Head of caudate nucleus (tissue), 42 donors: ENCODE data around the gene ZFAND6.
A peak's percentile ranks its signal among the peaks of the same experiment; 100 is the strongest.
"Not testable (repeated sequence)": the region's sequence is repeated elsewhere in the genome, so short reads cannot be mapped to it uniquely, and the experiment has no call there.

Source experiments
- DNase-seq, 42 donors: peaks; one replicate each; pipeline versions ENCODE4 v3.0.0 to v3.0.0-alpha.2; 2020 to 2021; ENCODE audit warnings: mixed read lengths in 7 of 42
- intact Hi-C: fragments of 100-400 bp; cut with DNase I; formaldehyde crosslinking; loops from one replicate; pipeline ENCODE4 v1.15.0; 2022

ZFAND6 gene

DNA sequence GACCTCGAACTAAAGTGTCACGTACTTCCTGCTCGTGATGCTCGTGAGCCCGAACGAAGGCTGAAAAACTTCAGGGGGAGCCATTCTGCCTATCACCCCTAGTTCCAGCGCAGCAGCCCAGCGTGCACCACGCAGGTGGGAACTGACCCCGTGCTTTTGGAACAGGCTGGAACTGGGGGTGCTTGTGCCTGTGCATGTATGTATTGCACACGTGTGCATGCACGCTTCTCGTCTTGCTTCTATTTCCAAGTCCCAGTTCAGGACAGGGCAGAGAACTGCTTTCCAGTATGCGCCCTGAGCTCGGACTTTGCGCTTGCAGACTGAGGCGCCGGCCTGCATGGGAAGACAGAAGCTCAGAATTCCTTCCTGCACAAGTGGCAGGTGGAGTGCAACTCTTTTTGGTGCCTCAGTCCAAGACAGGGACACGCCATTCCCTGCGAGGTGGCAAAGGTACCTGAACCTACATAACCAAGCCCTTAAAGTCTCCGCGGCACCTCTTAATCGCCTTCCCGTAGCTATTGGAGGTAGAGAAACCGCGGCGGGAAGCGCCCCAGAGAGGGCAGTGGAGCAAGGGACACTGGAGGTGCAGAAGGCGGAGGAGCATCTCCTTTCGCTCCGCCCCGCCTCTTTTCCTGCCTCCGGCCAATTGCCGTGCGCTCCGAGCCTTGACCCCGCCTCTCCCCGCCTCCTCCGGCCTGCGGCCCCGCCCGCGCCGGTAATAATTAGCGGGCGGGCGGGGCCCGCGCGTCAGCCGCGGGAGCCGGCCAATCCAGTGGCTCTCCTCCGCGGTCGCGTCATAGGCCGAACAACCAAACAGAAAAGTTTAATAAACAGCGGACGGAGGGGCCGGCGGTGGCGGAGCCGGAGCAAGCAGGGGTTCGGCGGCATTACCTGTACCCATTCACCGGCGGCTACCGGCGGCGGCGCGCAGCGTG, at the start of gene ZFAND6:
ZFAND6 (plus strand) TSS at position 826 of the 935 bp plus-strand sequence. CDS start 60,669 bp downstream, outside the sequence.
- intact Hi-C loops: no loop called here
- DNase-seq: peak; percentile 90 to 98 (median 97)

- intact Hi-C loops: no loop called here
- DNase-seq: no peak
Observed at GRCh38 chr15:80010131-80010673, 49.3 kb upstream of the ZFAND6 start.

DNA sequence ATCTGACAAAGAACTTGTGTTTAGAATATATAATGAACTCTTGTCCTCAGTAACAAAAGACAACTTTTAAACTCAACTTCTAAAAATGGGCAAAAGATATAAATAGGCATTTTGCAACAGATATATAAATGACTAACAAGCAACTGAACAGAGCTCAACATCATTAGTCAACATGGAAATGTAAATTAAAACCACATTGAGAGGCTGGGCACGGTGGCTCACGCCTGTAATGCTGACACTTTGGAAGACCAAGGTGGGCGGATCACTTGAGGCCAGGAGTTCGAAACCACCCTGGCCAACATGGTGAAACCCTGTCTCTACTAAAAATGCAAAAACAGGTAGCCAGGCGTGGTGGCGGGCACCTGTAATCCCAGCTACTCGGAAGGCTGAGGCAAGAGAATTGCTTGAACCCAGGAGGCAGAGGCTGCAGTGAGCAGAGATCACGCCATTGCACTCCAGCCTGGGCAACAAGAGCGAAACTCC, 48.4 kb upstream of the ZFAND6 start:
- peak in 1 of 42 donors; percentile 31 for DNase-seq
- intact Hi-C loops: not testable (repeated sequence)

GRCh38 chr15:80011596-80011995, 47.9 kb upstream of the ZFAND6 start:
- intact Hi-C loops: no loop called here
- no peak for DNase-seq

- DNase-seq: no peak
- intact Hi-C loops: no loop called here
Observed at GRCh38 chr15:80012060-80012726, 47.3 kb upstream of the ZFAND6 start.

DNA sequence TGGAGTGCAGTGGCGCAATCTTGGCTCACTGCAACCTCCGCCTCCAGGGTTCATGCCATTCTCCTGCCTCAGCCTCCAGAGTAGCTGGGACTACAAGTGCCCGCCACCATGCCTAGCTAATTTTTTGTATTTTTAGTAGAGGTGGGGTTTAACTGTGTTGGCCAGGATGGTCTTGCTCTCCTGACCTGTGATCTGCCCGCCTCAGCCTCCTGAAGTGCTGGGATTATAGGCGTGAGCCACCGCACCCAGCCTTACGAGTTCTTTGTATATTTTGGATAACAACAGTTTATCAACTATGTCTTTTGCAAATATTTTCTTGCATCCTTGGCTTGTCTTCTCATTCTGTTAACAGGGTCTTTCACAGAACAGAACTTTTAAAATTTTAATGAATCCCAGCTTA, 45.3 kb upstream of the ZFAND6 start:
- DNase-seq: peak in 1 of 42 donors; percentile 12
- intact Hi-C loops: not testable (repeated sequence)

GRCh38 chr15:80015156-80015555, 44.3 kb upstream of the ZFAND6 start:
- intact Hi-C loops: loop anchor here (5.0 kb wide), 1 partner anchor 87 kb away; no protein-coding TSS in a partner anchor
- DNase-seq: peak in 1 of 42 donors; percentile 25

- intact Hi-C loops: loop anchor here (5.0 kb wide), 1 partner anchor 86 kb away; no protein-coding TSS in a partner anchor
Observed at GRCh38 chr15:80016506-80016905, 43.0 kb upstream of the ZFAND6 start.

GRCh38 chr15:80017139-80017538, 42.3 kb upstream of the ZFAND6 start:
- intact Hi-C loops: loop anchor here (5.0 kb wide), 1 partner anchor 85 kb away; no protein-coding TSS in a partner anchor
- not testable (repeated sequence) for DNase-seq

More at GRCh38 chr15:80016506-80016905, 43.0 kb upstream of the ZFAND6 start:
- not testable (repeated sequence) for DNase-seq

DNA sequence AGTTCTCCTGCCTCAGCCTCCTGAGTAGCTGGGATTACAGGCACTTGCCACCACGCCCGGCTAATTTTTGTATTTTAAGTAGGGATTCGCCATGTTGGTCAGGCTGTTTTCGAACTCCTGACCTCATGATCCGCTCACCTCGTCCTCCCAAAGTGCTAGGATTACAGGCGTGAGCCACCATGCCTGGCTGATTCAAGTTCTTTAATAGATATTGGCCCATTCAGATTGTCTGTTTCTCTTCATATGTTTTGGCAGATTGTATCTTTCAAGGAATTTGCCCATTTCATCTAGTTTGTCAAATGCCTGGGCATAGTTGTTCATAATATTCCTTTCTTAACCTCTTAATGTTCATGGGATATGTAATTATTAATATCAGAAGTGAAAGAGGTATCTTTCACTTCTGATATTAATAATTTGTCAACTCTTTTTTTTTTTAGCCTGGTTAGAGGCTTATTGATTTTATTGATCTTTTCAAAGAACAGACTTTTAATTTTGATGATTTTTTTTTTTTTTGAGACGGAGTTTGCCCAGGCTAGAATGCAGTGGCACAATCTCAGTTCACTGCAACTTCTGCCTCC, 40.2 kb upstream of the ZFAND6 start:
- intact Hi-C loops: loop anchor here (5.0 kb wide), 1 partner anchor 83 kb away; no protein-coding TSS in a partner anchor
- peak in 1 of 42 donors; percentile 24 for DNase-seq

GRCh38 chr15:80020149-80020548, 39.3 kb upstream of the ZFAND6 start:
- intact Hi-C loops: not testable (repeated sequence)

DNA sequence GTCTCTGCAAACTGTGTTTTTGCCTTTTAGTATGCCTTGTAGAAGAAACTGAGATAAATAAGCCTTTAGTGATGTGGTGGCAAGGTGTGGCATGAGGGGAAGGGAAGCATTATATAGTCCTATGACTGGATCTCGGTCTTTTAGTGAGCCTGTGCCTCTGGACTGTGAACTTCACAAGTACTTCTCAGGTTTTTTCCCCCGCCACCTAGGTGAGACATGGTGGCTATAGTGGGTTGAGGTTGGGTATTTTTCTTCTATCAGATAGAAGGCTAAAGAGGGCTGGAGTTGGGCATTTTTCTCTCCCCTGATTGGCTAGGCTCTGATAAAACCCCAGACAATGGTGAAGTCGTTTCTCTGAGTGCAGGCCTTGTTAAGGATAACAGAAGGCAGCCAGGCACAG, 38.7 kb upstream of the ZFAND6 start:
- intact Hi-C loops: no loop called here
- no peak for DNase-seq

More at GRCh38 chr15:80020149-80020548, 39.3 kb upstream of the ZFAND6 start:
- DNase-seq: not testable (repeated sequence)

- DNase-seq: no peak
- intact Hi-C loops: no loop called here
Observed at GRCh38 chr15:80026310-80026709, 33.2 kb upstream of the ZFAND6 start.

GRCh38 chr15:80026754-80027153, 32.7 kb upstream of the ZFAND6 start:
- intact Hi-C loops: no loop called here
- DNase-seq: peak in 4 of 42 donors; percentile 4 to 35 (median 22)

GRCh38 chr15:80028937-80029336, 30.5 kb upstream of the ZFAND6 start:
- DNase-seq: no peak
- intact Hi-C loops: no loop called here

DNA sequence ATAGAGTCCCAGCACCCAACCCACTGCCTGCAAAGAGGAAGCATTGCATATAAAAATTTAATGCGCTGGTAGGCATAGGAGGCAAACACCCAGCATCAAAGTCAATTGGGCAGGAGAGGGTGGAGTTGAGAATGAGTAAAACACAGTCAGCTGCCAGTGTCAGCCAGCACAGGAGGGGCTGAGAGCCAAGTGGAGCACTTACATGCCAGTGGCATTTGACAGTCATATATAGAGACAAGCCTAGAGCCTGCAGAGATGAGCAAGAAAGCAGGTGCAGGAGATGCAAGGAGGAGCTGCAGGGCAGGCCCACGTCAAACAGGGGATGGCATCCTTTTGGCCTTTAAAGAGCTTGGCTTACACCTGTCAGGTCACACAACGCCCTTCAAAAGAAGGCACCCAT, 27.6 kb upstream of the ZFAND6 start:
- intact Hi-C loops: no loop called here
- no peak for DNase-seq

DNA sequence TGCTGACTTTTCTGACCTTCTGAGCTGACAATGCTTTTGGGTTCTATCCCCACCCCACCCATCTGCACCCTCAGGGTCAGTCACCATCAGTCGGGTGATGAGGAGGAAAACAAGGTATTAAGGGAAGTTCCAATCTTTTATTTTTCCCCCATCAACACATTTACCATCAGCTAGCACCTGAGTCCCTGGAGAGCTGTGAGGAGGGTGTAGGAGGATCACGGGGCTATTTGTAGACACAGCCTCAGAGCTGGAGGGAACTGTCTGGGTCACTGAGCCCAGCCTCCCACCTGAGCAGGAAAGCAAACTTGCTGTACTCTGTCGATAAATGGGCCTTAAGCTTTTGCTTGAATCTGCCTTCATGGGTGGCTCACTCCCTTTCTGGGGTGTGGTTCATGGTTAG, 24.8 kb upstream of the ZFAND6 start:
- intact Hi-C loops: no loop called here
- no peak for DNase-seq

- DNase-seq: no peak
- intact Hi-C loops: no loop called here
Observed at GRCh38 chr15:80036071-80036470, 23.4 kb upstream of the ZFAND6 start.
